Pancreas (tissue), 10 donors: Measurements from ENCODE around the gene AP1M2. TPM values are rescaled to one million over a fixed set of nuclear protein-coding genes. Genes with fewer than 3 reads are reported as not detected.

Source experiments
- ATAC-seq, 4 donors: fragments of 200-7000 bp; cut with Tn5 transposase; one replicate each; pipeline versions ENCODE4 v1.8.0 to v1.9.1; 2020; ENCODE audit warnings: mild to moderate bottlenecking in 4 of 4, moderate library complexity in 4 of 4
- DNase-seq, 6 donors: peaks; one replicate each; pipeline ENCODE4 v3.0.0-alpha.2; 2020
- FAIRE-seq: peaks from 2 replicates; lab custom pipeline; 2012; peaks lifted over from hg19 to GRCh38; lab: Jason Lieb, UNC
- H3K27ac ChIP-seq, 4 donors: fragments of 200-600 bp; sonication (generic); 1 replicate in 3 of 4; 2 replicates in 1 of 4; pipeline versions ENCODE4 v1.5.0 to v1.8.0; 2020
- H3K27me3 ChIP-seq, 4 donors: fragments of 200-600 bp; one replicate each; pipeline ENCODE4 v1.8.0; 2021
- H3K36me3 ChIP-seq, 3 donors: fragments of 200-600 bp; sonication (generic) in 1 of 3; one replicate each; pipeline versions ENCODE4 v1.5.0 to v1.8.0; 2020 to 2021
- H3K4me1 ChIP-seq, 3 donors: fragments of 200-600 bp; one replicate each; pipeline ENCODE4 v1.8.0; 2021
- H3K4me3 ChIP-seq, 4 donors: fragments of 200-600 bp; sonication (generic) in 2 of 4; one replicate each; pipeline versions ENCODE4 v1.5.0 to v1.8.0; 2020 to 2021
- H3K9me3 ChIP-seq, 4 donors: fragments of 200-600 bp; one replicate each; pipeline ENCODE4 v1.8.0; 2021
- CTCF ChIP-seq, 4 donors: fragments of 200-600 bp; sonication (generic) in 3 of 4; IDR thresholded peaks; one replicate each; pipeline versions ENCODE4 v1.5.0 to v1.8.0; 2021; ENCODE audit warnings: antibody characterized with exemption in 4 of 4
- WGBS, 2 donors: extraction: QIAGEN DNeasy Blood & Tissue Kit; methylation state at CpG; one replicate each; pipeline ENCODE4 v1.1.7; 2013; 5-methylcytosine and 5-hydroxymethylcytosine counted together
- intact Hi-C, 3 donors: fragments of 100-400 bp; cut with DNase I; formaldehyde crosslinking; loops; one replicate each; pipeline versions ENCODE4 v1.11.1 to v1.14.2; 2022
- microRNA-seq, 2 donors: library from miRNA; unstranded; fragments of <30 nt; microRNA quantifications; one replicate each; pipeline versions ENCODE4 to v1.1.0, GENCODE V29; 2019 to 2020
- polyA plus RNA-seq, 2 donors: library from polyadenylated mRNA; stranded (reverse); fragments of 200-250 nt; gene quantifications; one replicate each; pipeline ENCODE4 v1.2.3, GENCODE V29; 2013
- total RNA-seq, 6 donors: library from RNA; stranded (reverse); fragmentation: NEBNext Ultra II Directional in 4 of 6; extraction: Animal tissue kit (Norgen Biotek cat#: 25700) in 4 of 6; gene quantifications; one replicate each; pipeline versions ENCODE4 v1.2.1 to v1.2.4, GENCODE V29; 2021 to 2023
- donor health status: healthy with polysubstance abuse.
- donor health status: DM: no; HTN: no; CAD: no; lungs with moderate emphysema.
- donor health status: DM: no; HTN: no; CAD: no.
- donor health status: control.
- donor health status: control.
- donor health status: Bipolar disorder and iron deficiency.
- donor health status: DM: yes; HTN: yes; CAD: no.
- donor health status: DM: no; HTN: no; CAD: no.
- donor health status: DM: no; HTN: no; CAD: no.
- donor health status: DM: yes; HTN: yes; CAD: no.

The AP1M2 gene
- total and polyA plus RNA-seq, 8 donors = 32.2 to 57.6 (median 44.0) TPM

DNA sequence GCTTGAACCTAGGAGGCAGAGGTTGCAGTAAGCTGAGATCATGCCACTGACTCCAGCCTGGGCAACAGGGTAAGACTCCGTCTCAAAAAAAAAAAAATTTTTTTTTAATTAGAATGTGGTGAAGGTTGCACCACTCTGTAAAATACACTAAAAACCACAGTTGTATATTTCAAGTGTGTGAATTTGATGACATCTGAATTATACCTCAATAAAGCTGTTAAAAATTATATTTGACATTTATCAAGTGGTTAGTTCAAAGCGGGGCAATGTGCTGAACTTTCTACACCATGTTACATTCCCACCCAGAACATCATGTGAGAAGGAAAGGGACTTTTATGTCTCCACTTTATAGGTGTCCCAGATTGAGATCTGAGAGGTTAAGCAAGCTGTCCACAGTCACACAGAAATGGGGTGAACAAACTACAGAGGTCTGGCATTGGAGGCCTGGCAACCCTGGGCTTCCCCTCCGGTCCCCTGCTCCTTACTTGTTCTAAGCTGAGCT, 63.9 kb downstream of the AP1M2 start:
- WGBS, 2 donors = 75 to 79% methylated on average over 3 of the region's 3 CpGs

More for the DNA sequence above, 63.9 kb downstream of the AP1M2 start:
- no peaks in the 10 kb centered on the region for H3K9me3 ChIP-seq
- ATAC-seq = no peak
- FAIRE-seq = no peak
- no peak for TF ChIP-seq CTCF (IDR thresholded peaks at IDR 0.05)
- peaks cover 6 to 8% (median 7%) of the 10 kb centered on the region in 3 donors for H3K4me1 ChIP-seq
- intact Hi-C loops = no loop called here
- no peak overlapping the region for H3K27ac ChIP-seq
- H3K36me3 ChIP-seq = no peaks in the 10 kb centered on the region
- H3K4me3 ChIP-seq = no peak overlapping the region
- no peaks in the 10 kb centered on the region for H3K27me3 ChIP-seq
- no peak for DNase-seq

Small RNAs within 50 kb of the gene (microRNA-seq; reads per million reads assigned to microRNA genes)
- gene MIR1238 = 0 reads per million in 2 donors

Other genes with a start within 250 kb of the AP1M2 start
- gene ICAM3, start 247.7 kb downstream of the AP1M2 start, total RNA-seq = 10 to 100 TPM in 1 of 6 donors, 1 to 10 TPM in 5; 5.7 to 13.8 (median 7.1) TPM
- gene ICAM3, start 247.7 kb downstream of the AP1M2 start, polyA plus RNA-seq = 1 to 10 TPM; 5.2 TPM
- 10 to 100 TPM; 42.5 to 90.3 (median 53.3) TPM for gene TYK2, start 206.7 kb downstream of the AP1M2 start, total RNA-seq
- gene TYK2, start 206.7 kb downstream of the AP1M2 start, polyA plus RNA-seq = 100 to 1,000 TPM; 203 to 302 TPM
- 10 to 100 TPM; 41.3 to 61.0 (median 48.5) TPM for gene CDC37, start 183.8 kb downstream of the AP1M2 start, total RNA-seq
- 100 to 1,000 TPM; 226 to 266 TPM for gene CDC37, start 183.8 kb downstream of the AP1M2 start, polyA plus RNA-seq
- 10 to 100 TPM in 4 of 6 donors, 1 to 10 TPM in 2; 6.6 to 12.6 (median 11.2) TPM for gene PDE4A, start 166.8 kb downstream of the AP1M2 start, total RNA-seq
- gene PDE4A, start 166.8 kb downstream of the AP1M2 start, polyA plus RNA-seq = 1 to 10 TPM; 5.0 to 8.5 TPM
- gene KEAP1, start 84.0 kb downstream of the AP1M2 start, total RNA-seq = 10 to 100 TPM; 25.2 to 36.4 (median 32.3) TPM
- 10 to 100 TPM; 40.9 to 48.6 TPM for gene KEAP1, start 84.0 kb downstream of the AP1M2 start, polyA plus RNA-seq
- gene S1PR5, start 69.9 kb downstream of the AP1M2 start, total RNA-seq = 1 to 10 TPM in 2 of 6 donors, under 1 TPM in 4; 0.32 to 1.3 (median 0.63) TPM
- gene S1PR5, start 69.9 kb downstream of the AP1M2 start, polyA plus RNA-seq = under 1 TPM; 0.21 to 0.38 TPM
- gene ATG4D, start 43.4 kb downstream of the AP1M2 start, total RNA-seq = 10 to 100 TPM; 12.9 to 26.9 (median 20.5) TPM
- gene ATG4D, start 43.4 kb downstream of the AP1M2 start, polyA plus RNA-seq = 10 to 100 TPM; 35.2 to 62.1 TPM
- gene KRI1, start 21.3 kb downstream of the AP1M2 start, total RNA-seq = 10 to 100 TPM in 4 of 6 donors, 1 to 10 TPM in 2; 8.0 to 15.8 (median 13.5) TPM
- gene KRI1, start 21.3 kb downstream of the AP1M2 start, polyA plus RNA-seq = 10 to 100 TPM; 34.7 to 41.8 TPM
- 1 to 10 TPM; 1.4 to 3.3 (median 2.1) TPM for gene CDKN2D, start 18.3 kb downstream of the AP1M2 start, total RNA-seq
- gene CDKN2D, start 18.3 kb downstream of the AP1M2 start, polyA plus RNA-seq = 1 to 10 TPM; 3.8 to 9.1 TPM
- gene SLC44A2, start 38.2 kb upstream of the AP1M2 start, total RNA-seq = 10 to 100 TPM; 32.7 to 69.0 (median 48.4) TPM
- gene SLC44A2, start 38.2 kb upstream of the AP1M2 start, polyA plus RNA-seq = 10 to 100 TPM; 42.8 to 61.5 TPM
- gene ILF3, start 67.0 kb upstream of the AP1M2 start, total RNA-seq = 100 to 1,000 TPM in 4 of 6 donors, 10 to 100 TPM in 2; 70.5 to 126 (median 109) TPM
- 100 to 1,000 TPM; 109 to 129 TPM for gene ILF3, start 67.0 kb upstream of the AP1M2 start, polyA plus RNA-seq
- 10 to 100 TPM; 42.5 to 70.7 (median 56.6) TPM for gene QTRT1, start 114.1 kb upstream of the AP1M2 start, total RNA-seq
- gene QTRT1, start 114.1 kb upstream of the AP1M2 start, polyA plus RNA-seq = 100 to 1,000 TPM; 410 to 432 TPM
- gene DNM2, start 130.8 kb upstream of the AP1M2 start, total RNA-seq = 10 to 100 TPM; 52.5 to 94.8 (median 87.9) TPM
- gene DNM2, start 130.8 kb upstream of the AP1M2 start, polyA plus RNA-seq = 100 to 1,000 TPM in 1 of 2 donors, 10 to 100 TPM in 1; 88.6 to 115 TPM
- gene TMED1, start 248.9 kb upstream of the AP1M2 start, total RNA-seq = 10 to 100 TPM; 13.6 to 22.6 (median 18.7) TPM
- gene TMED1, start 248.9 kb upstream of the AP1M2 start, polyA plus RNA-seq = 10 to 100 TPM; 19.3 to 32.3 TPM